A549 (cell line): ENCODE data around the gene MYL12A. TPM values are rescaled to one million over a fixed set of nuclear protein-coding genes. Genes with fewer than 3 reads are reported as not detected.

Experiments used
- ATAC-seq, 2 experiments: fragments of 200-7000 bp in 1 of 2; fragments of >200 bp in 1 of 2; cut with Nextera tagmentation in 1 of 2; cut with Tn5 transposase in 1 of 2; 3 replicates each; pipeline versions ENCODE4 v1.8.0 to v1.9.1; 2018 to 2020; ENCODE audit warnings: mild to moderate bottlenecking in 1 of 2, moderate library complexity in 1 of 2
- CTCF ChIA-PET: fragments of 300-600 bp; sonication (Branson Sonifier 250); formaldehyde crosslinking; extraction: SDS; loops from one replicate; lab custom pipeline; 2021; ENCODE audit warnings: antibody characterized with exemption, inconsistent platforms; lab: Yijun Ruan, JAX
- POLR2A ChIA-PET: fragments of 350-600 bp; formaldehyde crosslinking; extraction: SDS; loops from one replicate; lab custom pipeline; 2021; ENCODE audit warnings: antibody characterized with exemption, inconsistent platforms; lab: Yijun Ruan, JAX
- DNase-seq, 2 experiments: peaks; one replicate each; pipeline versions ENCODE4 v3.0.0 to v3.0.0-alpha.2; 2011 to 2016; ENCODE audit warnings: low read depth in 1 of 2, low spot score in 1 of 2
- FAIRE-seq: peaks from 2 replicates; lab custom pipeline; 2011; peaks lifted over from hg19 to GRCh38; lab: Jason Lieb, UNC
- H3K27ac ChIP-seq, 2 experiments: fragments of >200 bp; sonication (Bioruptor Twin); formaldehyde crosslinking; 3 replicates each; pipeline ENCODE4 v1.5.1; 2016 to 2017
- H3K4me1 ChIP-seq: fragments of >200 bp; sonication (Bioruptor Twin); formaldehyde crosslinking; 3 replicates; pipeline ENCODE4 v1.6.1; 2016
- H3K4me2 ChIP-seq: fragments of >200 bp; sonication (Bioruptor Twin); formaldehyde crosslinking; 3 replicates; pipeline ENCODE4 v1.6.1; 2016
- H3K4me3 ChIP-seq: fragments of >200 bp; sonication (Bioruptor Twin); formaldehyde crosslinking; 3 replicates; pipeline ENCODE4 v1.5.1; 2016
- H3K9me3 ChIP-seq: fragments of >200 bp; sonication (Bioruptor Twin); formaldehyde crosslinking; 3 replicates; pipeline ENCODE4 v1.6.1; 2016
- CBX2 ChIP-seq: fragments of 200-600 bp; sonication (generic); IDR thresholded peaks from 2 replicates; pipeline ENCODE4 v1.6.1; 2016; ENCODE audit warnings: low read depth, mild to moderate bottlenecking, borderline replicate concordance
- CHD2 ChIP-seq: fragments of 150-350 bp; IDR thresholded peaks from 2 replicates; pipeline ENCODE4 v1.6.1; 2014; ENCODE audit warnings: low read length; ENCODE audit not compliant: partially characterized antibody
- CHD4 ChIP-seq: fragments of 200-600 bp; sonication (generic); IDR thresholded peaks from 2 replicates; pipeline ENCODE4 v1.6.1; 2016; ENCODE audit warnings: antibody characterized with exemption, mild to moderate bottlenecking, borderline replicate concordance
- EHF ChIP-seq: fragments of 250-450 bp; sonication (Bioruptor Pico); IDR thresholded peaks from 2 replicates; pipeline ENCODE4 v1.5.0; 2020; ENCODE audit warnings: mild to moderate bottlenecking
- FOSB ChIP-seq: fragments of 250-450 bp; sonication (Bioruptor Pico); IDR thresholded peaks from 2 replicates; pipeline ENCODE4 v1.5.0; 2020; ENCODE audit warnings: mild to moderate bottlenecking, moderate library complexity
- FOSL2 ChIP-seq, 2 experiments: fragments of 450-650 bp in 1 of 2; fragments of >200 bp in 1 of 2; sonication (Bioruptor Twin) in 1 of 2; formaldehyde crosslinking; IDR thresholded peaks; 2 replicates each; pipeline versions ENCODE4 v1.5.0 to v1.6.1; 2016 to 2020; ENCODE audit warnings: mild to moderate bottlenecking in 1 of 2, moderate library complexity in 1 of 2
- HOXB5 ChIP-seq: fragments of 250-450 bp; sonication (Bioruptor Pico); IDR thresholded peaks from 2 replicates; pipeline ENCODE4 v1.5.0; 2020; ENCODE audit warnings: mild to moderate bottlenecking, moderate library complexity
- MAZ ChIP-seq: fragments of 150-350 bp; IDR thresholded peaks from 2 replicates; pipeline ENCODE4 v1.6.1; 2014; ENCODE audit warnings: antibody characterized with exemption, low read depth, low read length, borderline replicate concordance
- PBX3 ChIP-seq: IDR thresholded peaks from 2 replicates; pipeline ENCODE4 v1.6.1; 2012
- PHF8 ChIP-seq: fragments of 200-600 bp; sonication (generic); IDR thresholded peaks from 2 replicates; pipeline ENCODE4 v1.6.1; 2016; ENCODE audit warnings: low read depth, mild to moderate bottlenecking, antibody characterized with exemption, moderate library complexity, borderline replicate concordance
- RAD21 ChIP-seq, 2 experiments: fragments of >200 bp in 1 of 2; sonication (Bioruptor Twin) in 1 of 2; formaldehyde crosslinking in 1 of 2; IDR thresholded peaks in 1 of 2; conservative IDR thresholded peaks in 1 of 2; 2 replicates in 1 of 2; 3 replicates in 1 of 2; pipeline ENCODE4 v1.6.1; 2012 to 2018; ENCODE audit warnings: inconsistent platforms in 1 of 2
- RNF2 ChIP-seq: fragments of 200-600 bp; sonication (generic); IDR thresholded peaks from 2 replicates; pipeline ENCODE4 v1.6.1; 2016; ENCODE audit warnings: low read depth, mild to moderate bottlenecking, antibody characterized with exemption, moderate library complexity, borderline replicate concordance
- SMC3 ChIP-seq: fragments of >200 bp; sonication (Bioruptor Twin); formaldehyde crosslinking; IDR thresholded peaks from 3 replicates; pipeline ENCODE4 v1.6.1; 2018; ENCODE audit warnings: inconsistent platforms
- ZC3H11A ChIP-seq: fragments of 450-650 bp; IDR thresholded peaks from 2 replicates; pipeline ENCODE4 v1.6.1; 2014; ENCODE audit warnings: antibody characterized with exemption, mild to moderate bottlenecking
- ZNF302 ChIP-seq: fragments of 250-450 bp; sonication (Bioruptor Pico); IDR thresholded peaks from 2 replicates; pipeline ENCODE4 v1.9.0; 2021; ENCODE audit warnings: inconsistent platforms, mild to moderate bottlenecking, moderate library complexity
- WGBS: methylation state at CpG from one replicate; pipeline ENCODE4 v1.1.6; 2017; ENCODE audit errors: missing lambda C conversion rate; 5-methylcytosine and 5-hydroxymethylcytosine counted together
- polyA plus RNA-seq, 4 experiments: library from polyadenylated mRNA; depleted of rRNA in 3 of 4; stranded (reverse); fragments of >200 nt; fragmentation: RNase III in 1 of 4; extraction: RNeasy Plus Mini Kit Qiagen cat#74134 plus additional on column Dnase treatment in 1 of 4; gene quantifications; 2 replicates in 3 of 4; 3 replicates in 1 of 4; pipeline ENCODE4 v1.2.3, GENCODE V29; 2011 to 2017
- TF ChIP-seq, protein P1 (sequence below): IDR thresholded peaks from 2 replicates; pipeline ENCODE4 v1.6.1; 2012; ENCODE audit warnings: low read depth, borderline replicate concordance
- TF ChIP-seq, protein P2 (sequence below): fragments of >200 bp; sonication (Bioruptor Twin); formaldehyde crosslinking; IDR thresholded peaks from 2 replicates; pipeline ENCODE4 v1.6.1; 2016
- TF ChIP-seq, protein P3 (sequence below): fragments of 450-650 bp; IDR thresholded peaks from 2 replicates; pipeline ENCODE4 v1.6.1; 2014; ENCODE audit warnings: antibody characterized with exemption
- TF ChIP-seq, protein P4 (sequence below): fragments of 150-350 bp; IDR thresholded peaks from 2 replicates; pipeline ENCODE4 v1.6.1; 2014; ENCODE audit warnings: low read depth, mild to moderate bottlenecking, low read length
- TF ChIP-seq, protein P5 (sequence below): fragments of >200 bp; sonication (Bioruptor Twin); formaldehyde crosslinking; IDR thresholded peaks from 3 replicates; pipeline ENCODE4 v1.6.1; 2016

MYL12A gene
- polyA plus RNA-seq, 2 of the 4 experiments (the other 2 are of a cell fraction) = 510 to 514 TPM

DNA sequence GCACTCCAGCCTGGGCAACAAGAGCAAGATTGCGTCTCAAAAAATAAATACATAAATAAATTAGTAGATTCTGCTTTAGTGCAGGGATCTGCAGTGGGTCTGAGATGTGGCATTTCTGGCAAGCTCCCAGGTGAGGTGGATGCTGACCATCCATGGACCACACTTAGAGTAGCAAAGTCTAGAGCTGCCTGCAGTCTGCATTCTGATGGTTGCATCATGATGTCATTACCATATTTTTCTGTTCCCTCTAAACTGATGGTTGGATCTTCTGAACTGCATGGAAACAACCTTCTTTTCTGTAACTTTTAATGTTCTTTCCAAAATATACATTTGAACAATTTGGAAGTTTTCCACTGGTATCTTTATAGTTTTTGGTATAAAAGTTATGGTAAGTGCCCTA is 57.2 kb downstream of the MYL12A start:
- 88% methylated on average over 1 of the region's 1 CpG for WGBS
- CTCF ChIA-PET = interaction anchor here (1.1 kb wide), 1 partner anchor 361 kb away, joined by 4 read pairs; no protein-coding TSS in a partner anchor
- no peak for ATAC-seq
- no peak overlapping the region for H3K4me3 ChIP-seq
- no peak overlapping the region for H3K27ac ChIP-seq
- H3K4me1 ChIP-seq = no peaks in the 10 kb centered on the region
- TF ChIP-seq CHD4 (no peak), CBX2 (no peak), MAZ (no peak)
- TF ChIP-seq, protein P1, sequence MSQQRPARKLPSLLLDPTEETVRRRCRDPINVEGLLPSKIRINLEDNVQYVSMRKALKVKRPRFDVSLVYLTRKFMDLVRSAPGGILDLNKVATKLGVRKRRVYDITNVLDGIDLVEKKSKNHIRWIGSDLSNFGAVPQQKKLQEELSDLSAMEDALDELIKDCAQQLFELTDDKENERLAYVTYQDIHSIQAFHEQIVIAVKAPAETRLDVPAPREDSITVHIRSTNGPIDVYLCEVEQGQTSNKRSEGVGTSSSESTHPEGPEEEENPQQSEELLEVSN = no peak
- TF ChIP-seq, protein P2, sequence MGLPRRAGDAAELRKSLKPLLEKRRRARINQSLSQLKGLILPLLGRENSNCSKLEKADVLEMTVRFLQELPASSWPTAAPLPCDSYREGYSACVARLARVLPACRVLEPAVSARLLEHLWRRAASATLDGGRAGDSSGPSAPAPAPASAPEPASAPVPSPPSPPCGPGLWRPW = no peak
- TF ChIP-seq, all 56 proteins: peak for 0
- Histone ChIP-seq H3K9me3 (no peaks in the 10 kb centered on the region), H3K4me2 (no peak overlapping the region)
- DNase-seq (no peak), FAIRE-seq (no peak)
- POLR2A ChIA-PET = no interaction called here

GRCh38 chr18:3305354-3305762 is 57.8 kb downstream of the MYL12A start:
- no peaks in the 10 kb centered on the region for H3K4me1 ChIP-seq
- H3K4me2 ChIP-seq = no peak overlapping the region
- ATAC-seq = peak; percentile 24 to 57; a peak in 4 of 6 replicates
- DNase-seq = peak in 1 of 2 experiments; percentile 25
- FAIRE-seq = no peak
- peak overlapping the region in 1 of 2 experiments; percentile 28; a peak in 1 of 6 replicates for H3K27ac ChIP-seq
- POLR2A ChIA-PET = interaction anchor here (0.6 kb wide), 1 partner anchor 142 kb away, joined by 3 read pairs; no protein-coding TSS in a partner anchor
- H3K9me3 ChIP-seq = no peaks in the 10 kb centered on the region
- H3K4me3 ChIP-seq = no peak overlapping the region
- no peak for TF ChIP-seq RNF2
- no peak for TF ChIP-seq RAD21 (conservative IDR thresholded peaks at IDR 0.05 in 1 of 2, IDR thresholded peaks at IDR 0.05 in 1 of 2)
- no peak for TF ChIP-seq FOSL2 (IDR thresholded peaks at IDR 0.05)
- no peak for TF ChIP-seq FOSL2 (CRISPR knock-in tag; IDR thresholded peaks at IDR 0.05)
- TF ChIP-seq, protein P3, sequence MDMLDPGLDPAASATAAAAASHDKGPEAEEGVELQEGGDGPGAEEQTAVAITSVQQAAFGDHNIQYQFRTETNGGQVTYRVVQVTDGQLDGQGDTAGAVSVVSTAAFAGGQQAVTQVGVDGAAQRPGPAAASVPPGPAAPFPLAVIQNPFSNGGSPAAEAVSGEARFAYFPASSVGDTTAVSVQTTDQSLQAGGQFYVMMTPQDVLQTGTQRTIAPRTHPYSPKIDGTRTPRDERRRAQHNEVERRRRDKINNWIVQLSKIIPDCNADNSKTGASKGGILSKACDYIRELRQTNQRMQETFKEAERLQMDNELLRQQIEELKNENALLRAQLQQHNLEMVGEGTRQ = no peak
- TF ChIP-seq EHF (CRISPR knock-in tag) = no peak
- no peak for TF ChIP-seq ZC3H11A
- TF ChIP-seq CHD2 = no peak
- TF ChIP-seq ZNF302 = no peak
- no peak for TF ChIP-seq PBX3
- TF ChIP-seq, protein P4, sequence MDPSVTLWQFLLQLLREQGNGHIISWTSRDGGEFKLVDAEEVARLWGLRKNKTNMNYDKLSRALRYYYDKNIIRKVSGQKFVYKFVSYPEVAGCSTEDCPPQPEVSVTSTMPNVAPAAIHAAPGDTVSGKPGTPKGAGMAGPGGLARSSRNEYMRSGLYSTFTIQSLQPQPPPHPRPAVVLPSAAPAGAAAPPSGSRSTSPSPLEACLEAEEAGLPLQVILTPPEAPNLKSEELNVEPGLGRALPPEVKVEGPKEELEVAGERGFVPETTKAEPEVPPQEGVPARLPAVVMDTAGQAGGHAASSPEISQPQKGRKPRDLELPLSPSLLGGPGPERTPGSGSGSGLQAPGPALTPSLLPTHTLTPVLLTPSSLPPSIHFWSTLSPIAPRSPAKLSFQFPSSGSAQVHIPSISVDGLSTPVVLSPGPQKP = no peak
- no peak for TF ChIP-seq PHF8
- no peak for TF ChIP-seq HOXB5 (CRISPR knock-in tag)
- no peak for TF ChIP-seq FOSB (CRISPR knock-in tag)
- no peak for TF ChIP-seq SMC3
- TF ChIP-seq, protein P5, sequence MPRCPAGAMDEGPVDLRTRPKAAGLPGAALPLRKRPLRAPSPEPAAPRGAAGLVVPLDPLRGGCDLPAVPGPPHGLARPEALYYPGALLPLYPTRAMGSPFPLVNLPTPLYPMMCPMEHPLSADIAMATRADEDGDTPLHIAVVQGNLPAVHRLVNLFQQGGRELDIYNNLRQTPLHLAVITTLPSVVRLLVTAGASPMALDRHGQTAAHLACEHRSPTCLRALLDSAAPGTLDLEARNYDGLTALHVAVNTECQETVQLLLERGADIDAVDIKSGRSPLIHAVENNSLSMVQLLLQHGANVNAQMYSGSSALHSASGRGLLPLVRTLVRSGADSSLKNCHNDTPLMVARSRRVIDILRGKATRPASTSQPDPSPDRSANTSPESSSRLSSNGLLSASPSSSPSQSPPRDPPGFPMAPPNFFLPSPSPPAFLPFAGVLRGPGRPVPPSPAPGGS = no peak
- CTCF ChIA-PET = interaction anchor here (0.6 kb wide), 1 partner anchor 8 kb away, joined by 3 read pairs; no protein-coding TSS in a partner anchor
- 74% methylated on average over 7 of the region's 7 CpGs for WGBS

Other genes starting within 250 kb of the MYL12A start
- 21.1 and 23.7 TPM in 2 replicates for gene LPIN2, start 234.7 kb upstream of the MYL12A start, polyA plus RNA-seq (2011; rRNA removed)
- gene LPIN2, start 234.7 kb upstream of the MYL12A start, polyA plus RNA-seq (2017; fragmentation: RNase III; extraction: RNeasy Plus Mini Kit Qiagen cat#74134 plus additional on column Dnase treatment) = 12.5 to 14.0 TPM (median 12.9 TPM) in 3 replicates
- gene MYOM1, start 27.8 kb upstream of the MYL12A start, polyA plus RNA-seq (2011; rRNA removed) = 0.30 and 0.36 TPM in 2 replicates
- gene MYOM1, start 27.8 kb upstream of the MYL12A start, polyA plus RNA-seq (2017; fragmentation: RNase III; extraction: RNeasy Plus Mini Kit Qiagen cat#74134 plus additional on column Dnase treatment) = 0.18 to 0.34 TPM (median 0.33 TPM) in 3 replicates
- gene MYL12B, start 14.3 kb downstream of the MYL12A start, polyA plus RNA-seq (2011; rRNA removed) = 484 and 498 TPM in 2 replicates
- 419 to 437 TPM (median 426 TPM) in 3 replicates for gene MYL12B, start 14.3 kb downstream of the MYL12A start, polyA plus RNA-seq (2017; fragmentation: RNase III; extraction: RNeasy Plus Mini Kit Qiagen cat#74134 plus additional on column Dnase treatment)
- 174 and 196 TPM in 2 replicates for gene TGIF1, start 202.4 kb downstream of the MYL12A start, polyA plus RNA-seq (2011; rRNA removed)
- 132 to 160 TPM (median 159 TPM) in 3 replicates for gene TGIF1, start 202.4 kb downstream of the MYL12A start, polyA plus RNA-seq (2017; fragmentation: RNase III; extraction: RNeasy Plus Mini Kit Qiagen cat#74134 plus additional on column Dnase treatment)